GM23338 (cell line): ENCODE data around the gene KCNMB1.

Experiments
- CTCF ChIP-seq, 2 experiments: fragments of 200-600 bp in 1 of 2; sonication (generic) in 1 of 2; conservative IDR thresholded peaks; 2 replicates each; pipeline versions ENCODE4 v1.5.1 to v1.6.1; 2016 to 2017; ENCODE audit warnings: antibody characterized with exemption in 2 of 2, low read depth in 2 of 2, mild to moderate bottlenecking in 2 of 2, moderate library complexity in 1 of 2
- EZH2 ChIP-seq: fragments of 200-600 bp; sonication (generic); IDR thresholded peaks from one replicate; pipeline ENCODE4 v1.8.0; 2017; ENCODE audit warnings: antibody characterized with exemption, mild to moderate bottlenecking, low read depth; ENCODE audit not compliant: unreplicated experiment
- JUNB ChIP-seq: IDR thresholded peaks from one replicate; pipeline ENCODE4 v1.6.1; 2016; ENCODE audit warnings: antibody characterized with exemption; ENCODE audit not compliant: unreplicated experiment
- NANOG ChIP-seq: IDR thresholded peaks from 2 replicates; pipeline ENCODE4 v1.6.1; 2016; ENCODE audit warnings: antibody characterized with exemption, borderline replicate concordance
- POLR2AphosphoS5 ChIP-seq: IDR thresholded peaks from 2 replicates; pipeline ENCODE4 v1.6.1; 2016; ENCODE audit warnings: antibody characterized with exemption, low read depth
- TF ChIP-seq, protein P1 (sequence below): IDR thresholded peaks from one replicate; pipeline ENCODE4 v1.6.1; 2018; ENCODE audit warnings: antibody characterized with exemption; ENCODE audit not compliant: unreplicated experiment

DNA sequence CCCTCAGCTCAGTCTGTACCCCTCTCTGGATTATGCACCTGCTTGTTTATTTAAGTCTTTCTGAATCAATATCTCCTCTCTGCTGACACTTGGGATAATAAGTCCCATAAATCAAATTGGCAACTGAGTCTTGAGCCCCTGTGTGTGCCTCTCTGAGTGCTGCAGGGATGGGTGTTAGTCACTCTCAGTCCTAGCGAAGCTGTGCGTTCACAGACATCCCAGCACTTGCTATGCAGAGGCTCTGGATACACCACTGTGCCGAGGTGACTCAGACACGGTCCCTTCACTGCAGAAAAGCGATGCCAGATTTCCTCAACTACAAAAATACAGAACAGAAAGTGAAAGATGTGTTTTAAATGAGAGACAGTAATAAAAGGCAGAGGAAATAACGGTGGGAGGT, 4.1 kb upstream of the KCNMB1 start:
- TF ChIP-seq CTCF (conservative IDR thresholded peaks at IDR 0.05; ENCODE audit: low read depth in 2 of 2) (no peak), EZH2 (no peak), NANOG (no peak), POLR2AphosphoS5 (no peak), JUNB (no peak)
- TF ChIP-seq, protein P1, sequence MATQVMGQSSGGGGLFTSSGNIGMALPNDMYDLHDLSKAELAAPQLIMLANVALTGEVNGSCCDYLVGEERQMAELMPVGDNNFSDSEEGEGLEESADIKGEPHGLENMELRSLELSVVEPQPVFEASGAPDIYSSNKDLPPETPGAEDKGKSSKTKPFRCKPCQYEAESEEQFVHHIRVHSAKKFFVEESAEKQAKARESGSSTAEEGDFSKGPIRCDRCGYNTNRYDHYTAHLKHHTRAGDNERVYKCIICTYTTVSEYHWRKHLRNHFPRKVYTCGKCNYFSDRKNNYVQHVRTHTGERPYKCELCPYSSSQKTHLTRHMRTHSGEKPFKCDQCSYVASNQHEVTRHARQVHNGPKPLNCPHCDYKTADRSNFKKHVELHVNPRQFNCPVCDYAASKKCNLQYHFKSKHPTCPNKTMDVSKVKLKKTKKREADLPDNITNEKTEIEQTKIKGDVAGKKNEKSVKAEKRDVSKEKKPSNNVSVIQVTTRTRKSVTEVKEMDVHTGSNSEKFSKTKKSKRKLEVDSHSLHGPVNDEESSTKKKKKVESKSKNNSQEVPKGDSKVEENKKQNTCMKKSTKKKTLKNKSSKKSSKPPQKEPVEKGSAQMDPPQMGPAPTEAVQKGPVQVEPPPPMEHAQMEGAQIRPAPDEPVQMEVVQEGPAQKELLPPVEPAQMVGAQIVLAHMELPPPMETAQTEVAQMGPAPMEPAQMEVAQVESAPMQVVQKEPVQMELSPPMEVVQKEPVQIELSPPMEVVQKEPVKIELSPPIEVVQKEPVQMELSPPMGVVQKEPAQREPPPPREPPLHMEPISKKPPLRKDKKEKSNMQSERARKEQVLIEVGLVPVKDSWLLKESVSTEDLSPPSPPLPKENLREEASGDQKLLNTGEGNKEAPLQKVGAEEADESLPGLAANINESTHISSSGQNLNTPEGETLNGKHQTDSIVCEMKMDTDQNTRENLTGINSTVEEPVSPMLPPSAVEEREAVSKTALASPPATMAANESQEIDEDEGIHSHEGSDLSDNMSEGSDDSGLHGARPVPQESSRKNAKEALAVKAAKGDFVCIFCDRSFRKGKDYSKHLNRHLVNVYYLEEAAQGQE, result no peak
